AG04450 (cell line): ENCODE results near the gene ADAM8. TPM values are rescaled to one million over a fixed set of nuclear protein-coding genes. Genes with fewer than 3 reads are reported as not detected.

ENCODE experiments used
- CTCF ChIA-PET: fragments of 300-600, 350-600 bp; formaldehyde crosslinking; extraction: SDS; loops from one replicate; lab custom pipeline; 2022; ENCODE audit warnings: antibody characterized with exemption, inconsistent platforms; lab: Charles Lee
- POLR2A ChIA-PET: fragments of 350-600 bp; formaldehyde crosslinking; extraction: SDS; loops from one replicate; lab custom pipeline; 2021; ENCODE audit warnings: antibody characterized with exemption, inconsistent platforms; lab: Yijun Ruan, JAX
- DNase-seq: peaks from one replicate; pipeline ENCODE4 v3.0.0-alpha.2; 2011; ENCODE audit warnings: low read depth, low spot score
- H3K27ac ChIP-seq: one replicate; pipeline ENCODE4 v1.5.1; 2012; ENCODE audit warnings: low read depth, low read length, control low read depth
- H3K27me3 ChIP-seq: one replicate; pipeline ENCODE4 v1.6.0; 2012; ENCODE audit warnings: low read length; ENCODE audit not compliant: control insufficient read depth, insufficient read depth
- H3K4me3 ChIP-seq: 2 replicates; pipeline ENCODE4 v1.5.1; 2011; ENCODE audit warnings: mild to moderate bottlenecking, low read depth, low read length, control low read depth
- H3K9me3 ChIP-seq: 2 replicates; pipeline ENCODE4 v1.5.1; 2012; ENCODE audit warnings: low read length; ENCODE audit not compliant: control insufficient read depth, insufficient read depth
- CTCF ChIP-seq: IDR thresholded peaks from 2 replicates; pipeline ENCODE4 v1.5.1; 2011; ENCODE audit warnings: low read depth, low read length, control low read depth, inconsistent platforms
- polyA minus RNA-seq: library from RNA; depleted of rRNA, polyadenylated mRNA; stranded (reverse); fragments of >200 nt; gene quantifications from 2 replicates; pipeline ENCODE4 v1.2.3, GENCODE V29; 2011; rRNA and poly(A)+ RNA removed
- polyA plus RNA-seq: library from polyadenylated mRNA; depleted of rRNA; stranded (reverse); fragments of >200 nt; gene quantifications from 2 replicates; pipeline ENCODE4 v1.2.3, GENCODE V29; 2011; rRNA removed

The ADAM8 gene
- 0.25 and 0.36 TPM in 2 replicates for polyA plus RNA-seq
- 0.23 and 1.00 TPM in 2 replicates for polyA minus RNA-seq

GRCh38 chr10:133276435-133277201 is at the start of gene ADAM8:
ADAM8 (minus strand) TSS chr10:133276868; CDS start chr10:133276817, 51 bp downstream.
- H3K4me3 ChIP-seq = 0 out of 2 replicates have a peak within 1 kb of the TSS, but pooled peaks have one; percentile 7
- H3K27ac ChIP-seq = no peak within 1 kb of the TSS
- ChIA-PET POLR2A (no interaction called here), CTCF (no interaction called here)
- peaks cover 14% of the 10 kb centered on the region for H3K27me3 ChIP-seq
- DNase-seq = no peak
- no peaks in the 10 kb centered on the region; the same call in 1 of the 2 replicates for H3K9me3 ChIP-seq
- no peak for TF ChIP-seq CTCF

- CTCF ChIA-PET = no interaction called here
- Histone ChIP-seq H3K27me3 (peaks cover 19% of the 10 kb centered on the region), H3K9me3 (no peaks in the 10 kb centered on the region; the same call in 1 of the 2 replicates), H3K27ac (no peak overlapping the region), H3K4me3 (peak overlapping the region; percentile 47)
- POLR2A ChIA-PET = no interaction called here
- no peak for TF ChIP-seq CTCF
- DNase-seq = no peak
Measured at GRCh38 chr10:133326223-133326551, 49.5 kb upstream of the ADAM8 start.

DNA sequence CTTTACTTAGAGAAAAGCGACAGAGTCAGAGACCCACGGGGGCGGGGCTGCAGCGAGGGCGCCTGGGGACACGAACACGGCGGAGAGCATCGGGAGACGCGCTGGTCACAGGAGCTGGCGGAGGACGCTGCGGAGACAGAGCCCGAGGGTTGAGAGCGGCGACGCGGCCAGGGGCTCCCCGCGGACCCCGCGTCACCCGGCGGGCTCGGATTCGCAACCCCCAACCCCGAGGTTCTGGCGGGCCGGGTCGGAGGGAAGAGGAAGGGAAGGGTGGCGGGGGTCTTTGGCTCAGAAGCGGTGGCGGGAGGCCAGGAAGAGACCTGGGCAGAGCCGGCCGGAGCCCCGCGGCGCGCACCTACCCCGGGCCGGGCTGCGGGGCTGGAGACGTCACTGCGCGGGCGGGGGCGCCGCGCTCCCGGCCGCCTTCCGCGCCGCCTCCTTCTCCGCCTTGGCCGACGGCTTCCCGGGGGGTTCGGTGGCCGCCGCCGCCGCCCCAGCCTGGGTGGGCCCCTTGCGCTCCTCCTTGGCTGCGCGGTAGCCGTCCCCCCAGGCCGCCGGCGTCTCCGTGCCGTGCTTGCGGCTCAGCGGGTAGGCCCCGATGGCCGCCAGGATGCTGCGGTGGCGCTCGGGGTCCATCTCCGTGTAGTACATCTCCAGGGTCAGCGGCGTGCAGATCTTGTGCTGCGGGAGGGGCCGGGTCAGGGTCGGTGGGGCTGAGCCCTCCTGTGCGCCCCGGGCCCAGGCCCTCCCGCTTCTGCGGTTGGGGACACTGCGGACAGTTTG is 49.0 kb upstream of the ADAM8 start:
- CTCF ChIA-PET = no interaction called here
- POLR2A ChIA-PET = no interaction called here
- Histone ChIP-seq H3K9me3 (peaks cover 4% of the 10 kb centered on the region), H3K27ac (no peak overlapping the region), H3K27me3 (peaks cover 17% of the 10 kb centered on the region), H3K4me3 (peak overlapping the region; percentile 56)
- no peak for DNase-seq
- TF ChIP-seq CTCF = no peak

GRCh38 chr10:133324857-133325260 is 48.2 kb upstream of the ADAM8 start:
- peak overlapping the region; percentile 56; the same call in 1 of the 2 replicates for H3K4me3 ChIP-seq
- peaks cover 7% of the 10 kb centered on the region for H3K9me3 ChIP-seq
- no peak overlapping the region for H3K27ac ChIP-seq
- peaks cover 17% of the 10 kb centered on the region for H3K27me3 ChIP-seq
- ChIA-PET CTCF (interaction anchor here (0.6 to 1.7 kb wide), 3 partner anchors 10 to 466 kb away, joined by 3 read pairs; no protein-coding TSS in a partner anchor), POLR2A (interaction anchor here (0.6 kb wide), 1 partner anchor 32 kb away, joined by 5 read pairs; no protein-coding TSS in a partner anchor)
- DNase-seq = no peak
- TF ChIP-seq CTCF = no peak
